GM23248 (cell line): ENCODE data around the gene TTLL9. TPM values are rescaled to one million over a fixed set of nuclear protein-coding genes. Genes with fewer than 3 reads are reported as not detected.
A peak's percentile ranks its signal among the peaks of the same experiment; 100 is the strongest.

ENCODE experiments used
- DNase-seq: peaks from one replicate; pipeline ENCODE4 v3.0.0-alpha.2; 2015
- H2AFZ ChIP-seq: fragments of 200-600 bp; sonication (generic); 2 replicates; pipeline ENCODE4 v1.6.1; 2016; ENCODE audit warnings: antibody characterized with exemption
- H3F3A ChIP-seq: fragments of 200-600 bp; sonication (generic); 2 replicates; pipeline ENCODE4 v1.6.1; 2016; ENCODE audit warnings: mild to moderate bottlenecking, antibody characterized with exemption, mixed run types; ENCODE audit not compliant: insufficient read depth
- H3K27ac ChIP-seq: fragments of 200-600 bp; sonication (generic); 2 replicates; pipeline ENCODE4 v1.5.1; 2016; ENCODE audit warnings: mild to moderate bottlenecking
- H3K27me3 ChIP-seq: fragments of 200-600 bp; sonication (generic); replicated peaks from 2 replicates; pipeline ENCODE4 v1.6.1; 2016; ENCODE audit warnings: mild to moderate bottlenecking; ENCODE audit not compliant: insufficient read depth
- H3K36me3 ChIP-seq: fragments of 200-600 bp; sonication (generic); 2 replicates; pipeline ENCODE4 v1.6.1; 2016; ENCODE audit warnings: low read depth, mild to moderate bottlenecking
- H3K4me1 ChIP-seq: fragments of 200-600 bp; sonication (generic); 2 replicates; pipeline ENCODE4 v1.6.1; 2016; ENCODE audit warnings: mild to moderate bottlenecking; ENCODE audit not compliant: insufficient read depth
- H3K4me2 ChIP-seq: fragments of 200-600 bp; sonication (generic); one replicate; pipeline ENCODE4 v1.6.1; 2016; ENCODE audit warnings: mild to moderate bottlenecking; ENCODE audit not compliant: unreplicated experiment
- H3K4me3 ChIP-seq: fragments of 200-600 bp; sonication (generic); 2 replicates; pipeline ENCODE4 v1.5.1; 2016; ENCODE audit warnings: mild to moderate bottlenecking
- H3K79me2 ChIP-seq: fragments of 200-600 bp; sonication (generic); 2 replicates; pipeline ENCODE4 v1.6.1; 2016; ENCODE audit warnings: mild to moderate bottlenecking; ENCODE audit not compliant: insufficient read depth
- H3K9ac ChIP-seq: fragments of 200-600 bp; sonication (generic); 2 replicates; pipeline ENCODE4 v1.6.1; 2016; ENCODE audit warnings: mild to moderate bottlenecking
- H3K9me2 ChIP-seq: fragments of 200-600 bp; sonication (generic); 2 replicates; pipeline ENCODE4 v1.6.1; 2016; ENCODE audit warnings: mixed run types, mild to moderate bottlenecking, moderate library complexity; ENCODE audit not compliant: insufficient read depth
- H3K9me3 ChIP-seq: fragments of 200-600 bp; sonication (generic); one replicate; pipeline ENCODE4 v1.6.1; 2017; ENCODE audit warnings: low read depth
- H4K20me1 ChIP-seq: fragments of 200-600 bp; sonication (generic); 2 replicates; pipeline ENCODE4 v1.6.0; 2016; ENCODE audit not compliant: insufficient read depth
- EZH2 ChIP-seq: fragments of 200-600 bp; sonication (generic); IDR thresholded peaks from 2 replicates; pipeline ENCODE4 v1.6.1; 2018; ENCODE audit warnings: antibody characterized with exemption, mild to moderate bottlenecking; ENCODE audit not compliant: insufficient read depth, poor library complexity, severe bottlenecking
- EZH2phosphoT487 ChIP-seq: fragments of 200-600 bp; sonication (generic); IDR thresholded peaks from 2 replicates; pipeline ENCODE4 v1.6.1; 2018; ENCODE audit warnings: antibody characterized with exemption, moderate library complexity, mild to moderate bottlenecking, low read depth; ENCODE audit not compliant: insufficient read depth
- WGBS, 2 experiments: methylation state at CpG; one replicate each; pipeline ENCODE4 v1.1.6; 2015 to 2017; ENCODE audit warnings: low lambda C conversion rate in 2 of 2, low coverage in 1 of 2; ENCODE audit errors: missing lambda C conversion rate in 2 of 2; 5-methylcytosine and 5-hydroxymethylcytosine counted together
- in situ Hi-C: fragments of 300-500 bp; cut with MboI; formaldehyde crosslinking; loops from 2 replicates; pipeline ENCODE4 v1.15.0; 2020
- polyA plus RNA-seq: library from polyadenylated mRNA; unstranded; fragments of >200 nt; fragmentation: Nextera tagmentation; extraction: Ambion mirVana; gene quantifications from 2 replicates; pipeline ENCODE4 v1.2.1, GENCODE V29; 2016
- total RNA-seq: library from RNA; depleted of rRNA; stranded (reverse); fragments of >200 nt; shearing (Covaris generic); gene quantifications from 2 replicates; pipeline ENCODE4 v1.2.3, GENCODE V29; 2014

Gene TTLL9
- total and polyA plus RNA-seq, 2 experiments from 2014 or later, result not detected

DNA sequence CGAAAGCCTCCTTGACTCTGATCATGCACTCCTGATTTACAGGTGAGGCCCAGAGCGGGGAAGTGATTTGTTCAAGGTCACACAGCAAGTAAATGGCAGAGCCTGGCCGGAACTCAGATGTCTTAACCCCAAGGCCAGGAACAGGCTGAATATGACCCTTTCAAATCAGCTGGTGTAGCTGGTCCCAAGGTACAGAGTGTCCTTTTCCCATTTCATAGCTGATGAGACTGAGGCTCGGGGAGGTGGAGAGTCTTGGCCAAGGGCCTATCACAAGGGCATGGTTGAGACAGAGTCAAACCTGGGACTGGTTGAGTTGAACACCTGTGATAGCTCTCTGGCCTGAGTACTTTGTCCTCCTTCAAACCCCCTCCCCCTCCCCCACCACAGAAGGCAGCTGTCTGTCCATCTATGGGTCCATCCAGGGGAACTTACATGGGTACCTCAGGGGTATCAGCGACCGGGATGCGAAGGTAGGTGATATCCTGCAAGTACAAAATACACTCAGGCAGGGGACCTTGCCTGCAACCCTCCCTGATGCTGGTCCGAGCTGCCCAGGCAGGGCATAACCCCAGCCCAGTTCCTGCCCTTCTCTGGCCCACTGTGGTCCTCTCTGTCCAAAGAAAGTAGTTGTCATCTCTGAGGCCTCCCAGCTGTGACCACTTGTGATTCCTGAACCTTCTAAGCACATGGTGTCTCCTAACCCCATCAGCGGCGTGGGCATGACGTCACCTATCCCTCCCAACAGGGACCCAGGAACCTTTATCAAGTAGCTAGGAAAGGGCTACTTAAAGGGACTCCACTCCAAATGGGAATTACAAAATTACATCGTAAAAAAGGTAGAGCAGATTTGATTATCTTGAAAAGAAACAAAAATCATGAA lies 5.7 kb upstream of the TTLL9 start:
- no peaks in the 10 kb centered on the region for H3K9me3 ChIP-seq
- WGBS, 2 experiments, result 72 to 74% methylated on average over 10 to 12 of the region's 12 CpGs
- 0 out of 2 replicates have a peak, but pooled peaks cover 3% of the 10 kb centered on the region for H3K4me1 ChIP-seq
- TF ChIP-seq EZH2, result no peak
- no peak for TF ChIP-seq EZH2phosphoT487
- H3K9ac ChIP-seq, result no peak overlapping the region
- H3F3A ChIP-seq, result no peaks in the 10 kb centered on the region
- H3K9me2 ChIP-seq, result no peaks in the 10 kb centered on the region
- no peak overlapping the region for H3K27ac ChIP-seq
- peaks cover 47% of the 10 kb centered on the region for H3K27me3 ChIP-seq
- no peak overlapping the region for H2AFZ ChIP-seq
- in situ Hi-C loops, result no loop called here
- H3K4me3 ChIP-seq, result no peak overlapping the region
- H3K79me2 ChIP-seq, result no peaks in the 10 kb centered on the region
- no peak overlapping the region for H3K4me2 ChIP-seq
- no peaks in the 10 kb centered on the region for H3K36me3 ChIP-seq
- no peak for DNase-seq
- no peaks in the 10 kb centered on the region for H4K20me1 ChIP-seq

DNA sequence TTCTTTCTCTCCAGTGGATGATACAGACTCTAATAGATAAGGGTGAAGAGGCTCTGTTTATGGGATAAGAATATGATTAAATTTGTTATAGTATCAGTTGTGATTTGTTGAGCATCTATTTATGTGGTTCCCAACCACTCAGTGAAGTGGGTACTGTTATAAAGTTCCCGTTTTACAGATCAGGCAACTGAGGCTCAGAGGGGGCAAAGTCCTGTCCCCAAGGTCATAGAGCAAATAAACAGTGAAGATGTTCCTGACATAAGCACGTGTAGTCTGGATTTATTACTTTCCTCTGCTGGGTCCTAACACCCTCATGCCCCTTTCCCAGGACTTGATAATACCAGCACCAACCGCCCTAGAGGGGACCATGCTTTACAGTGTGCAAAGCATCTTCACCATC lies 4.2 kb upstream of the TTLL9 start:
- Histone ChIP-seq H3K27ac (no peak overlapping the region), H3K4me1 (no peaks in the 10 kb centered on the region), H4K20me1 (no peaks in the 10 kb centered on the region), H3K9me3 (no peaks in the 10 kb centered on the region), H3K79me2 (no peaks in the 10 kb centered on the region), H3K9me2 (no peaks in the 10 kb centered on the region), H3K36me3 (no peaks in the 10 kb centered on the region), H3K27me3 (peaks cover 50% of the 10 kb centered on the region), H3F3A (no peaks in the 10 kb centered on the region), H3K4me3 (no peak overlapping the region), H3K9ac (no peak overlapping the region), H3K4me2 (no peak overlapping the region), H2AFZ (no peak overlapping the region)
- WGBS, 2 experiments, result 60 to 68% methylated on average over 3 of the region's 3 CpGs
- TF ChIP-seq EZH2 (no peak), EZH2phosphoT487 (no peak)
- no peak for DNase-seq
- in situ Hi-C loops, result no loop called here

DNA sequence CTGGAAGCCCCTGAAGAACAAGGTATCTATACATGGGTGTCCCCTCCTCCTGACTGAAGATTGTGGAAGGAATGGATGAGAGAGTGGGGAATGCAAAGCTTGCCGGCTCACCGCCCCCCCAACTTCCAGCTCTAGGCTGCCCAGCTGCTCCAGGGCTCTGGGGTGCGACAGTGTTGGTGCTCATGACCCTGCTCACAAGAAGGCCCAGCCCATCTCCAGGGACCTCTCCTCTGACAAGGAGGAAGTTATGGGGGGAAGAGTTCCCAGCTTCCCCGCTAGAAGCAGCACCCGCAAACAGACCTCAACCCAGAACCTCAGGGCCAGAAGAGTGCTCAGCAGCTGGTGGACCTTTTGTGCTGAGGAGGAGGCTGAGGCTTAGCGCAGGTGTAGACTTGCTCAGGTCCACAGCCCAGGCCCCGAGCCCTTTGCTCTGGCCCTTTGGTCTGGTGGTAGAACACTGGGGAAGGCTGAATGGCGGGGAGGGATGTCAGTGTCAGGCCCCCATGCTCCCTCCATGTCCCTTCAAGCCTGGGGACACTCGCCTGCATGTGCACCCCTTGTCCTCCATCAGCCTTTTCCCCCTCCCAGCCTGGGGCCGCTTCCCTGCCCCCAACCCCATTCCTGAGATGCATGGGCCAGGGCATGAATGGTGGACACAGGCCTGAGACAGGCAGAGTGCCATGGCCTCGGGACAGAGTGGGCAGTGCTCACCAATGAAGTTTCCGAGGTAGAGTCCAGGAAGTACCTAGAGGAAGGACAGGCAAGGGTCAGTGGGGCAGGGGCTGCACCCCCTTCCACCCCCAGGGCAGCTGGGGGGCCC lies 1.4 kb upstream of the TTLL9 start:
- in situ Hi-C loops, result no loop called here
- Histone ChIP-seq H2AFZ (no peak overlapping the region), H3K79me2 (no peaks in the 10 kb centered on the region), H3K4me1 (no peaks in the 10 kb centered on the region), H4K20me1 (no peaks in the 10 kb centered on the region), H3K4me2 (no peak overlapping the region), H3F3A (no peaks in the 10 kb centered on the region), H3K36me3 (no peaks in the 10 kb centered on the region), H3K9me2 (no peaks in the 10 kb centered on the region), H3K4me3 (no peak overlapping the region), H3K27ac (no peak overlapping the region), H3K9me3 (no peaks in the 10 kb centered on the region), H3K9ac (no peak overlapping the region), H3K27me3 (peaks cover 57% of the 10 kb centered on the region)
- WGBS, 2 experiments, result 69 to 79% methylated on average over 12 of the region's 12 CpGs
- TF ChIP-seq EZH2phosphoT487 (no peak), EZH2 (no peak)
- no peak for DNase-seq

GRCh38 chr20:31869673-31869941 lies 827 bp upstream of the TTLL9 start:
- Histone ChIP-seq H3K4me3 (peak overlapping the region; percentile 64), H3K4me2 (peak overlapping the region; percentile 62), H3K27ac (no peak overlapping the region), H3K79me2 (no peaks in the 10 kb centered on the region), H3F3A (no peaks in the 10 kb centered on the region), H3K27me3 (peaks cover 57% of the 10 kb centered on the region), H3K9me3 (no peaks in the 10 kb centered on the region), H3K9me2 (no peaks in the 10 kb centered on the region), H3K36me3 (no peaks in the 10 kb centered on the region), H2AFZ (peak overlapping the region; percentile 75), H3K4me1 (no peaks in the 10 kb centered on the region), H4K20me1 (no peaks in the 10 kb centered on the region), H3K9ac (peak overlapping the region; percentile 51; the same call in 1 of the 2 replicates)
- TF ChIP-seq EZH2 (no peak), EZH2phosphoT487 (no peak)
- in situ Hi-C loops, result no loop called here
- 0% methylated on average over 1 of the region's 1 CpG for WGBS, 2 experiments
- DNase-seq, result no peak
